Spleen (tissue), 11 donors: ENCODE measurements around the gene TNFRSF12A. TPM values are rescaled to one million over a fixed set of nuclear protein-coding genes. Genes with fewer than 3 reads are reported as not detected.
A peak's percentile ranks its signal among the peaks of the same experiment; 100 is the strongest.

Experiments used
- DNase-seq: peaks from one replicate; pipeline ENCODE4 v3.0.0-alpha.2; 2020
- H3K27ac ChIP-seq, 8 donors: fragments of 200-600 bp; sonication (generic) in 7 of 8; 1 replicate in 4 of 8; 2 replicates in 4 of 8; pipeline versions ENCODE4 v1.5.0 to v1.8.0; 2016 to 2021; ENCODE audit warnings: inconsistent platforms in 4 of 8, mild to moderate bottlenecking in 4 of 8, moderate library complexity in 1 of 8
- H3K27me3 ChIP-seq, 7 donors: fragments of 200-600 bp; sonication (generic) in 6 of 7; replicated peaks in 1 of 7; 1 replicate in 4 of 7; 2 replicates in 3 of 7; pipeline versions ENCODE4 v1.5.0 to v1.8.0; 2016 to 2021; ENCODE audit warnings: inconsistent platforms in 3 of 7, mild to moderate bottlenecking in 1 of 7
- H3K36me3 ChIP-seq, 6 donors: fragments of 200-600 bp; sonication (generic) in 5 of 6; 1 replicate in 4 of 6; 2 replicates in 2 of 6; pipeline versions ENCODE4 v1.5.0 to v1.8.0; 2016 to 2021; ENCODE audit warnings: inconsistent platforms in 2 of 6
- H3K4me1 ChIP-seq, 6 donors: fragments of 200-600 bp; sonication (generic) in 5 of 6; 1 replicate in 3 of 6; 2 replicates in 3 of 6; pipeline versions ENCODE4 v1.5.0 to v1.8.0; 2016 to 2021; ENCODE audit warnings: inconsistent platforms in 3 of 6
- H3K4me3 ChIP-seq, 8 donors: fragments of 200-600 bp; sonication (generic) in 7 of 8; 1 replicate in 4 of 8; 2 replicates in 4 of 8; pipeline versions ENCODE4 v1.5.0 to v1.8.0; 2016 to 2021; ENCODE audit warnings: inconsistent platforms in 4 of 8, mild to moderate bottlenecking in 4 of 8, moderate library complexity in 2 of 8
- H3K9me3 ChIP-seq, 8 donors: fragments of 200-600 bp; sonication (generic) in 7 of 8; 1 replicate in 4 of 8; 2 replicates in 4 of 8; pipeline versions ENCODE4 v1.5.0 to v1.8.0; 2016 to 2021; ENCODE audit warnings: inconsistent platforms in 4 of 8
- POLR2A ChIP-seq, 3 donors: fragments of 450-650 bp; IDR thresholded peaks; one replicate each; pipeline ENCODE4 v1.5.1; 2017; ENCODE audit warnings: antibody characterized with exemption in 3 of 3, mild to moderate bottlenecking in 1 of 3
- POLR2AphosphoS5 ChIP-seq, 3 donors: sonication (generic); formaldehyde crosslinking; IDR thresholded peaks; one replicate each; pipeline ENCODE4 v1.5.1; 2017; ENCODE audit warnings: antibody characterized with exemption in 3 of 3
- WGBS, 5 donors: extraction: QIAGEN DNeasy Blood & Tissue Kit in 3 of 5; methylation state at CpG; one replicate each; pipeline versions ENCODE4 v1.1.5 to v1.1.7; 2013 to 2018; 5-methylcytosine and 5-hydroxymethylcytosine counted together
- intact Hi-C: fragments of 100-400 bp; cut with DNase I; formaldehyde crosslinking; loops from one replicate; pipeline ENCODE4 v1.15.0; 2023; ENCODE audit warnings: low total_unique reads
- polyA plus RNA-seq, 3 donors: library from polyadenylated mRNA; stranded (reverse); fragments of 200-250 nt; gene quantifications; one replicate each; pipeline ENCODE4 v1.2.1, GENCODE V29; 2013
- total RNA-seq, 7 donors: library from RNA; depleted of rRNA in 3 of 7; stranded (reverse); fragments of >200 nt in 3 of 7; fragmentation: NEBNext Ultra II Directional in 4 of 7; extraction: Animal tissue kit (Norgen Biotek cat#: 25700) in 4 of 7; gene quantifications; one replicate each; pipeline versions ENCODE4 v1.1.0 to v1.2.1, GENCODE V29; 2016 to 2021
- TF ChIP-seq, protein P1 (sequence below), 11 experiments: fragments of 200-600 bp in 7 of 11; fragments of 450-650 bp in 4 of 11; sonication (generic) in 4 of 11; IDR thresholded peaks in 8 of 11; conservative IDR thresholded peaks in 3 of 11; 1 replicate in 7 of 11; 2 replicates in 4 of 11; pipeline versions ENCODE4 v1.4.0 to v1.8.0; 2016 to 2021; ENCODE audit warnings: antibody characterized with exemption in 11 of 11, inconsistent platforms in 4 of 11, mild to moderate bottlenecking in 1 of 11
- donor health status: healthy with polysubstance abuse.
- donor health status: DM: no; HTN: no; CAD: no; lungs with moderate emphysema.
- donor health status: DM: no; HTN: no; CAD: no.
- donor health status: Bipolar disorder and iron deficiency.
- donor health status: healthy.
- donor health status: DM: no; HTN: no; CAD: no.
- donor health status: DM: yes; HTN: yes; CAD: no.

TNFRSF12A gene
- total and polyA plus RNA-seq, 10 donors: 2.0 to 26.1 (median 8.0) TPM

DNA sequence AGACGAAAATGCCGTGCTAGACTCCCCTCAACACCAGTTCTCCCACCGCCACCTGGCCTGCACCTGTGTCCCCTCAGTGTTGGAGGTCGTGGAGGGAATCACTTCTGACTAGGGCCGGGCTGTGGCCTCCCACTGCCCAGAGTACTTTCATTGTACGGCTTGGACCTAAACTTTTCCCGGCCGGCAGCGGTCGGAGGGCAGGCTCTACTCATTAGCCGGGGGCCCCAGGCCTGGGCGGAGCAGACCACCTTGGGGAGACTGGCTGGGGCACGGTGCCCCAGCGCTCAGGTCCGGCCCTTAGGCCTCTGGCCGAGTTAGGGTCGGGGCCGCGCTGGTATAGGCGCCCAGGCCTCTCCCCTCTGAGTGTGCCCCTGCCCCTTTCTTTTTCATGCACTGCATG, 2.8 kb upstream of the TNFRSF12A start:
- no peak overlapping the region for H3K4me3 ChIP-seq
- no peak for DNase-seq
- H3K27ac ChIP-seq: no peak overlapping the region
- H3K9me3 ChIP-seq: no peaks in the 10 kb centered on the region
- no peak for TF ChIP-seq POLR2AphosphoS5 (IDR thresholded peaks at IDR 0.05)
- WGBS, 5 donors: 60 to 87% (median 77%) methylated on average over 8 to 20 of the region's 20 CpGs
- peaks cover 0 to 69% (median 32%) of the 10 kb centered on the region in 7 donors for H3K27me3 ChIP-seq
- peaks cover 23 to 55% (median 43%) of the 10 kb centered on the region in 6 donors for H3K4me1 ChIP-seq
- H3K36me3 ChIP-seq: no peaks in the 10 kb centered on the region
- intact Hi-C loops: no loop called here

DNA sequence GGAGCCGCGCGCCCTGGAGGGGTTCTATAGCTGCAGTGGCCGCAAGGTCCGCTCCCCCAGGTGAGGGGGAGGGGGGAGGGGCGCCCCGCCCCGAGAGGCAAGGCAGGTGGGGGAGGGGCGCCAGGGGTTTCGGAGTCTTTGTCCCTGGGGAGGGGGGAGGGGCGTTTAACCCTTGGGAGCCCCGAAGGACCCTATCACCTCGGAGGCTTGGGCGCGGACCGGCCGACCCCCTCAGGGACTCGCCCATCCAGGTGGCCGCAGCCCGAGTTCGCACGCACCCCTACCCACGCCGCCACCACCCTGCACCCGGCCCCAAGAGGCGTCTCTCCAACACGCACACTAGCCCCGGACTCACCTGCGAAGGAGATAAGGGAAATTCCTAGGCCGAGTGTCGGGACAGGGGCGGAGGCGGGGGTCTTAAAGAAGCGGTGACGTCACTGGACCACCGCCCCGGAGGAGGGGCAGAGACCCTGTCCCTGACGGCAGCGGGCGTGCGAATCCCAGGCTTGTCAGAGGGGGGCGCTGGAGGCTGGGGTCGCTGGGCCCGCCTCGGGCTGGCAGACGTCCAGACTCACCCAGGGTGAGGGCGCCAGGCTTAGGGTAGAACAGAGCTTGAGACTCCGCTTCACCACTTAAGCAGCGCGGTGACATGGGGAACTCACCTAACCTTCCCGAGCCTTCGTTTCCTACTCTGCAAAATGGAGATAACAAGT, 2.2 kb upstream of the TNFRSF12A start, which contains the start of gene CLDN6:
CLDN6 (minus strand) TSS at position 390 of the 713 bp plus-strand sequence. CDS start 2,162 bp downstream, outside the sequence.
- intact Hi-C loops: no loop called here
- no peaks in the 10 kb centered on the region for H3K9me3 ChIP-seq
- no peak within 1 kb of the TSS for H3K27ac ChIP-seq
- TF ChIP-seq POLR2A (IDR thresholded peaks at IDR 0.05): no peak
- TF ChIP-seq POLR2AphosphoS5 (IDR thresholded peaks at IDR 0.05): peak in 1 of 3 donors; percentile 27
- TF ChIP-seq, protein P1, sequence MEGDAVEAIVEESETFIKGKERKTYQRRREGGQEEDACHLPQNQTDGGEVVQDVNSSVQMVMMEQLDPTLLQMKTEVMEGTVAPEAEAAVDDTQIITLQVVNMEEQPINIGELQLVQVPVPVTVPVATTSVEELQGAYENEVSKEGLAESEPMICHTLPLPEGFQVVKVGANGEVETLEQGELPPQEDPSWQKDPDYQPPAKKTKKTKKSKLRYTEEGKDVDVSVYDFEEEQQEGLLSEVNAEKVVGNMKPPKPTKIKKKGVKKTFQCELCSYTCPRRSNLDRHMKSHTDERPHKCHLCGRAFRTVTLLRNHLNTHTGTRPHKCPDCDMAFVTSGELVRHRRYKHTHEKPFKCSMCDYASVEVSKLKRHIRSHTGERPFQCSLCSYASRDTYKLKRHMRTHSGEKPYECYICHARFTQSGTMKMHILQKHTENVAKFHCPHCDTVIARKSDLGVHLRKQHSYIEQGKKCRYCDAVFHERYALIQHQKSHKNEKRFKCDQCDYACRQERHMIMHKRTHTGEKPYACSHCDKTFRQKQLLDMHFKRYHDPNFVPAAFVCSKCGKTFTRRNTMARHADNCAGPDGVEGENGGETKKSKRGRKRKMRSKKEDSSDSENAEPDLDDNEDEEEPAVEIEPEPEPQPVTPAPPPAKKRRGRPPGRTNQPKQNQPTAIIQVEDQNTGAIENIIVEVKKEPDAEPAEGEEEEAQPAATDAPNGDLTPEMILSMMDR (IDR thresholded peaks at IDR 0.05 in 8 of 11, conservative IDR thresholded peaks at IDR 0.05 in 3 of 11): peak in 2 of 11 experiments; percentile 4 to 17
- no peak for DNase-seq
- H3K4me3 ChIP-seq: no peak within 1 kb of the TSS
- 9 to 16% (median 15%) methylated on average over 9 to 52 of the region's 52 CpGs for WGBS, 5 donors
- peaks cover 0 to 63% (median 30%) of the 10 kb centered on the region in 7 donors for H3K27me3 ChIP-seq
- no peaks in the 10 kb centered on the region for H3K36me3 ChIP-seq
- peaks cover 28 to 56% (median 49%) of the 10 kb centered on the region in 6 donors for H3K4me1 ChIP-seq

DNA sequence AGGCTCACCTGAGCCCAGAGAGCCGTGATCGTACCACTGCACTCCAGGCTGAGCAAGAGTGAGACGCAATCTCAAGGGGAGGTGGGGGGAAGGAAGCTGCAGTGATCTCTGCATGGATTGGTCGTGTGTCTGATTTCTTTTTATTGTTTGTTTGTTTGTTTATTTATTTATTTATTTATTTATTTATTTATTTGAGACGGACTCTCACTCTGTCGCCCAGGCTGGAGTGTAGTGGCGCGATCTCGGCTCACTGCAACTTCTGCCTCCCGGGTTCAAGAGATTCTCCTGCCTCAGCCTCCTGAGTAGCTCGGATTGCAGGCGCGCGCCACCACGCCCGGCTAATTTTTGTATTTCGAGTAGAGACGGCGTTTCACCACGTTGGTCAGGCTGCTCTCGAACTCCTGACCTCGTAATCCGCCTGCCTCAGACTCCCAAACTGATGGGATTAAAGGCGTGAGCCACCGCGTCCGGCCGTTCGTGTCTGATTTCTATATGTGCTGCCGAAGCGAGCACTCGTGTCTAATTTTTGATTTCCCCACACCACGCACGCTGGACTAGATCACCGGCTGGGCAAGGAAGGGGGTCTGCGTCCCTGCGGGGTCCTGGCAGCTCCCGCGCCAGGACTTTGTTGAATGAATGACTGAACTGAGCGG, 448 bp upstream of the TNFRSF12A start:
- peaks cover 0 to 45% (median 17%) of the 10 kb centered on the region in 7 donors for H3K27me3 ChIP-seq
- 29 to 53% (median 32%) methylated on average over 28 to 40 of the region's 40 CpGs for WGBS, 5 donors
- H3K27ac ChIP-seq: peak overlapping the region in 5 of 8 donors; percentile 82 to 95 (median 94)
- H3K36me3 ChIP-seq: no peaks in the 10 kb centered on the region
- H3K4me1 ChIP-seq: peaks cover 41 to 72% (median 64%) of the 10 kb centered on the region in 6 donors
- no peak for DNase-seq
- intact Hi-C loops: no loop called here
- H3K9me3 ChIP-seq: no peaks in the 10 kb centered on the region
- peak overlapping the region in 7 of 8 donors; percentile 56 to 86 (median 59) for H3K4me3 ChIP-seq
- no peak for TF ChIP-seq POLR2AphosphoS5 (IDR thresholded peaks at IDR 0.05)
- TF ChIP-seq POLR2A (IDR thresholded peaks at IDR 0.05): no peak
- TF ChIP-seq, protein P1 (IDR thresholded peaks at IDR 0.05 in 8 of 11, conservative IDR thresholded peaks at IDR 0.05 in 3 of 11): no peak

DNA sequence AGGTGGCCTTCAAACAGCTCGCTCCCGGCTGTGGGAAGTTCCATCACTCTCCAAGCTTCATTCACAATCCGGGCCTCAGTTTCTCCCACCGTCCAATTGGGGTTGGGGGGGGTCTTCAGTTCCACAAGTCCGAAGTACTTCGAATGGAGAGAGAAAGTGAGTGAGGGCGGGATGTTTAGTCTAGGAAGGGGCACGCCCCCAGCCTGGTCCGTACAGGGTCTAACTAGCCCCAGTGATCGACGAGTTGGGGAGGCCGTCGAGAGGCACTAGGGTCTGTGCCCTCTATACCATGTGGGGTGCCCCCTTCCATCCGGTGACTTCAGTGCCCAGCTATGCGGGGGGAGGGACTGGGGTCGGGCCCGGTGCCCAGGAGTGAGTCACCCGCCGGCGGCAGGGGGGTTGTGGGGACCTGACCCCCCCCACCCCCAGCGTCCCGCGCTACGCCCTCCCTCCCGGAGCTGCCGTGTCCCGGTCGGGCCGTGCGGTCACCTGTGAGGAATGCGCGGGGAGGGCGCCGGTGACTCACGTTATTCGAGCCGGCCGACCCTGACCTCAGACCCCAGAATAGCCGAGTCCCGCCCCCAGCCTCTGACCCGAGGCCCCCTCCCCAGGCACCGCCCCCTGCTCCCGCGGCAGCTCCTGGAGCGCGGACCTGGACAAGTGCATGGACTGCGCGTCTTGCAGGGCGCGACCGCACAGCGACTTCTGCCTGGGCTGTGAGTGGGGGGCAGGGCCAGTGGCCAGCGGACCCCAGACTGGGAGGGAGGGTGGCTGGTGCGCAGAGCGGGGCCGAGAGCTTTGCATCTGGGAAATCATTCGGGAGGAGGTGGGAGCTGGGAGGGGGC, 658 bp downstream of the TNFRSF12A start:
- TF ChIP-seq POLR2AphosphoS5 (IDR thresholded peaks at IDR 0.05): peak in 1 of 3 donors; percentile 60
- TF ChIP-seq, protein P1 (IDR thresholded peaks at IDR 0.05 in 8 of 11, conservative IDR thresholded peaks at IDR 0.05 in 3 of 11): peak in 2 of 11 experiments; percentile 1 to 8
- TF ChIP-seq POLR2A (IDR thresholded peaks at IDR 0.05): no peak
- Histone ChIP-seq H3K36me3 (peaks cover 0 to 6% (median 3%) of the 10 kb centered on the region in 6 donors), H3K4me3 (peak overlapping the region; percentile 47 to 86 (median 58)), H3K27me3 (peaks cover 0 to 36% (median 17%) of the 10 kb centered on the region in 7 donors), H3K4me1 (peaks cover 41 to 83% (median 70%) of the 10 kb centered on the region in 6 donors), H3K27ac (peak overlapping the region; percentile 64 to 95 (median 94)), H3K9me3 (no peaks in the 10 kb centered on the region)
- intact Hi-C loops: no loop called here
- 1 to 4% (median 1%) methylated on average over 21 to 57 of the region's 57 CpGs for WGBS, 5 donors
- DNase-seq: peak; percentile 94
